IMR-90 (cell line): ENCODE results near the gene PELI1. TPM values are rescaled to one million over a fixed set of nuclear protein-coding genes. Genes with fewer than 3 reads are reported as not detected.

Experiments
- ATAC-seq: fragments of 200-7000 bp; cut with Tn5 transposase; 2 replicates; pipeline ENCODE4 v1.9.1; 2020; ENCODE audit warnings: low read depth, mild to moderate bottlenecking, moderate library complexity
- BruUV-seq: library from RNA; stranded (reverse); fragments of 400-500 nt; replicated peaks from 2 replicates; lab custom pipeline; 2021; lab: Mats Ljungman, UMichigan
- CTCF ChIA-PET: fragments of 300-600 bp; formaldehyde crosslinking; extraction: SDS; loops from one replicate; lab custom pipeline; 2021; ENCODE audit warnings: antibody characterized with exemption; lab: Yijun Ruan, JAX
- POLR2A ChIA-PET: fragments of 300-600 bp; sonication (Branson Sonifier 250); formaldehyde crosslinking; loops from one replicate; lab custom pipeline; 2022; ENCODE audit warnings: antibody characterized with exemption; ENCODE audit not compliant: unreplicated experiment; lab: Charles Lee
- DNase-seq: peaks from one replicate; pipeline ENCODE4 v3.0.0; 2013
- H2AFZ ChIP-seq: replicated peaks from 2 replicates; pipeline ENCODE3; 2013; ENCODE audit warnings: low read length, mild to moderate bottlenecking; ENCODE audit not compliant: poor library complexity
- H2AK5ac ChIP-seq: 2 replicates; pipeline ENCODE4 v1.6.1; 2013; ENCODE audit warnings: low read depth, low read length, inconsistent platforms
- H2AK9ac ChIP-seq: replicated peaks from 2 replicates; pipeline ENCODE3; 2013; ENCODE audit warnings: mild to moderate bottlenecking, low read depth, low read length, moderate library complexity; ENCODE audit not compliant: poor library complexity
- H2BK120ac ChIP-seq: 2 replicates; pipeline ENCODE4 v1.6.1; 2013; ENCODE audit warnings: low read depth, low read length, inconsistent platforms
- H2BK15ac ChIP-seq: 3 replicates; pipeline ENCODE4 v1.6.1; 2013; ENCODE audit warnings: low read depth, low read length, inconsistent platforms
- H2BK20ac ChIP-seq: 2 replicates; pipeline ENCODE4 v1.6.1; 2013; ENCODE audit warnings: low read depth, mild to moderate bottlenecking, inconsistent platforms, low read length, moderate library complexity
- H2BK5ac ChIP-seq: 2 replicates; pipeline ENCODE4 v1.6.1; 2013; ENCODE audit warnings: mild to moderate bottlenecking, low read depth, low read length, inconsistent platforms; ENCODE audit not compliant: poor library complexity, severe bottlenecking
- H3K14ac ChIP-seq: replicated peaks from 2 replicates; pipeline ENCODE4 v1.6.1; 2013; ENCODE audit warnings: low read depth, low read length, inconsistent platforms
- H3K18ac ChIP-seq: 2 replicates; pipeline ENCODE4 v1.6.1; 2013; ENCODE audit warnings: low read depth, low read length, control low read depth
- H3K23ac ChIP-seq: 2 replicates; pipeline ENCODE4 v1.6.1; 2013; ENCODE audit warnings: low read depth, low read length, inconsistent platforms
- H3K27ac ChIP-seq: 2 replicates; pipeline ENCODE4 v1.5.1; 2013; ENCODE audit warnings: mild to moderate bottlenecking, control low read depth, low read length; ENCODE audit not compliant: insufficient read depth
- H3K27me3 ChIP-seq: 2 replicates; pipeline ENCODE4 v1.6.1; 2013; ENCODE audit warnings: low read length; ENCODE audit not compliant: control insufficient read depth, insufficient read depth
- H3K36me3 ChIP-seq: 2 replicates; pipeline ENCODE4 v1.6.1; 2013; ENCODE audit warnings: low read length, mixed read lengths; ENCODE audit not compliant: control insufficient read depth, insufficient read depth
- H3K4ac ChIP-seq: 2 replicates; pipeline ENCODE4 v1.6.1; 2013; ENCODE audit warnings: low read depth, low read length, inconsistent platforms
- H3K4me1 ChIP-seq: 2 replicates; pipeline ENCODE4 v1.6.1; 2013; ENCODE audit warnings: low read length, mixed read lengths; ENCODE audit not compliant: control insufficient read depth, insufficient read depth
- H3K4me2 ChIP-seq: 2 replicates; pipeline ENCODE4 v1.6.1; 2013; ENCODE audit warnings: low read depth, mild to moderate bottlenecking, control low read depth, low read length, moderate library complexity
- H3K4me3 ChIP-seq: 2 replicates; pipeline ENCODE4 v1.5.1; 2013; ENCODE audit warnings: low read depth, mild to moderate bottlenecking, control low read depth, low read length, moderate library complexity; ENCODE audit not compliant: insufficient read depth
- H3K56ac ChIP-seq: 2 replicates; pipeline ENCODE4 v1.6.1; 2013; ENCODE audit warnings: low read length, inconsistent platforms; ENCODE audit not compliant: insufficient read depth; ENCODE audit errors: extremely low read depth
- H3K79me1 ChIP-seq, 2 experiments: 2 replicates each; pipeline ENCODE4 v1.6.1; 2013; ENCODE audit warnings: low read length in 2 of 2, inconsistent platforms in 1 of 2, low read depth in 1 of 2
- H3K9ac ChIP-seq: 2 replicates; pipeline ENCODE4 v1.6.1; 2013; ENCODE audit warnings: low read depth, low read length, control low read depth
- H3K9me1 ChIP-seq: 2 replicates; pipeline ENCODE4 v1.6.1; 2013; ENCODE audit warnings: low read length, inconsistent platforms; ENCODE audit not compliant: insufficient read depth
- H3K9me3 ChIP-seq: 2 replicates; pipeline ENCODE4 v1.6.1; 2013; ENCODE audit warnings: low read length; ENCODE audit not compliant: control insufficient read depth, insufficient read depth
- H4K20me1 ChIP-seq: 2 replicates; pipeline ENCODE4 v1.6.1; 2013; ENCODE audit warnings: low read length, inconsistent platforms; ENCODE audit not compliant: insufficient read depth
- H4K5ac ChIP-seq: 2 replicates; pipeline ENCODE4 v1.6.1; 2013; ENCODE audit warnings: mild to moderate bottlenecking, low read depth, low read length, control low read depth
- H4K8ac ChIP-seq, 2 experiments: 2 replicates each; pipeline ENCODE4 v1.6.1; 2013; ENCODE audit warnings: low read depth in 2 of 2, low read length in 2 of 2, control low read depth in 1 of 2, inconsistent platforms in 1 of 2
- H4K91ac ChIP-seq: 2 replicates; pipeline ENCODE4 v1.6.1; 2013; ENCODE audit warnings: low read depth, low read length, inconsistent platforms; ENCODE audit not compliant: insufficient read depth
- BHLHE40 ChIP-seq: fragments of 150-350 bp; IDR thresholded peaks from 2 replicates; pipeline ENCODE4 v1.6.1; 2016; ENCODE audit warnings: mild to moderate bottlenecking, low read depth, low read length
- CHD1 ChIP-seq: IDR thresholded peaks from 2 replicates; pipeline ENCODE4 v1.6.1; 2012; ENCODE audit warnings: low read depth, low read length, improper control_type of control experiment
- FOS ChIP-seq: fragments of 150-350 bp; IDR thresholded peaks from 2 replicates; pipeline ENCODE4 v1.6.1; 2016; ENCODE audit warnings: low read depth, low read length
- MAZ ChIP-seq: IDR thresholded peaks from 2 replicates; pipeline ENCODE4 v1.6.1; 2012; ENCODE audit warnings: low read depth, mild to moderate bottlenecking, low read length, improper control_type of control experiment, moderate library complexity, borderline replicate concordance
- MXI1 ChIP-seq: IDR thresholded peaks from 2 replicates; pipeline ENCODE4 v1.6.1; 2012; ENCODE audit warnings: low read depth, mild to moderate bottlenecking, low read length, moderate library complexity, borderline replicate concordance
- NFE2L2 ChIP-seq: fragments of 150-350 bp; IDR thresholded peaks from 2 replicates; pipeline ENCODE4 v1.6.1; 2016; ENCODE audit warnings: low read depth, mild to moderate bottlenecking, low read length
- RAD21 ChIP-seq: IDR thresholded peaks from 2 replicates; pipeline ENCODE4 v1.6.1; 2012; ENCODE audit warnings: low read length, improper control_type of control experiment
- RFX5 ChIP-seq: IDR thresholded peaks from 2 replicates; pipeline ENCODE4 v1.8.0; 2012; ENCODE audit warnings: low read depth, mild to moderate bottlenecking, low read length, moderate library complexity
- SMC3 ChIP-seq: fragments of 150-350 bp; IDR thresholded peaks from 2 replicates; pipeline ENCODE4 v1.6.1; 2016; ENCODE audit warnings: low read depth, mild to moderate bottlenecking, antibody characterized with exemption, low read length, moderate library complexity
- dilution Hi-C: fragments of 300-500 bp; cut with HindIII; formaldehyde crosslinking; loops from one replicate; pipeline ENCODE4 v1.14.3; 2018; ENCODE audit warnings: low sequenced_read_pairs; ENCODE audit not compliant: unreplicated experiment
- in situ Hi-C: fragments of 300-500 bp; cut with MboI; formaldehyde crosslinking; loops from 3 replicates; pipeline ENCODE4 v1.14.3; 2019; ENCODE audit warnings: low sequenced_read_pairs, inconsistent platforms, mixed read lengths
- intact Hi-C: fragments of 100-400 bp; cut with micrococcal nuclease; formaldehyde crosslinking; loops from 2 replicates; pipeline ENCODE4 v1.10.0; 2022
- polyA plus RNA-seq, 3 experiments: library from polyadenylated mRNA; depleted of rRNA; stranded (reverse); fragments of >200 nt; gene quantifications; 2 replicates each; pipeline ENCODE4 v1.2.3, GENCODE V29; 2012; ENCODE audit warnings: low replicate concordance in 1 of 3
- total RNA-seq: library from RNA; depleted of rRNA; stranded (reverse); fragments of >200 nt; gene quantifications from 2 replicates; pipeline ENCODE4 v1.2.3, GENCODE V29; 2012
- TF ChIP-seq, protein P1 (sequence below): fragments of 150-350 bp; IDR thresholded peaks from 2 replicates; pipeline ENCODE4 v1.6.1; 2016; ENCODE audit warnings: low read depth, mild to moderate bottlenecking, low read length, moderate library complexity, borderline replicate concordance

PELI1 gene
- total and polyA plus RNA-seq, 2 of the 4 experiments (the other 2 are of a cell fraction), result 2.2 to 2.5 TPM

DNA sequence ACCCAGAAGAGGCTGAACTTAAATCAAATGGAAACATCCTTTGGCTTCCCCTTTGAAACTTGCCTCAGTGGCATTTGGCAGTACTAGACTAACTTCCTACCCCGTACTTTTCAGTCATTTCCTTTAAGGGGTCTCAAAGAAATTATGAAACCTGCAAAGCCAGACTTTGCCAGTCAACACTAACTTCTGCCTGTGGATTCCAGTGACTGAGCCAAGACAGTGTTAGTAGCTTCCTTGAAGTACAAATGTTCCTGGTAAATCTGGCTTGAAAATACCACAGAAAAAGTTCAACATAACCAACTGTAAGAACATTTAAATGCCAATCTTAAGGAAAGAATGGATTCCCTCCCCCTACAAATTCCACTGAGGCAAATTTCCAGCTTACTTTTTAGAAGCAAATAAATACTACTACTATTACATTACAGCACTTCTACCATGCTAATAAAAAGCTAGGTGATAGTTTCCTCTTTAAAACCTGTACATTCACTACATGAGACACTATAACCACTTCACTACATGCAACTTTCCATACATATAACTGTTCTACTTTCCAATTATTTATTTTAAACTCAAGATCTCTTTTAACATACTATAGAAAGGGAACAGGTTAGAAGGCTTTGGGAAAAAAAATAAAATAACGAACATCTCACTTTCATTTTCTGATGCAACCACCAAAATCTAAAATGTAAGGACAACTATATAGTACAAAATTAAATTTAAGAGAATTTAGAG is 2.4 kb downstream of the PELI1 start (continued):
- no peak for TF ChIP-seq NFE2L2

DNA sequence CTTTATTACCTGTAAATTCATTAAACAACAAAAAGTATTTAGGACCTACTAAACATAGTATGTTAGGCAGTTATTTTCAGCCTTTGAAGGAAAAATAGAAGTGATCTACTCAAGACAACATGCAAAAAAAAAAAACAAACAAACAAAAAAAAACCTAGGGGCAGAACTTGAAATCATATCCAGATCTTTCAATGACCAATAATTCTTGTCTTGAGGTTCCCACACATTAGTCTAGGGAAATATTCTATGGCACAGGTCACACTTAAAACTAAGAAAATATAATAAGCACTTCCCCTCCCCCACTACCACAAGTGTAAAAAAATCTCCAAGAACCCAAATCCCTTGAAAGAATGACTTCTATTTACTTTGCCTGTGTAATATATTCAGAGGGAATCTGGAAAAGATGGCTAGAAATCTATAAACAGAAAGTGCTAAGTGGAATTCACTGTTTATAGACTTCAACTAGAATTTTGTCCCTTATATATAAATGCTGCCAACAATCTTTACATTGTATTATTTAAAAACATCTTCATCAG is 3.5 kb downstream of the PELI1 start:
- no peak overlapping the region for H2AK9ac ChIP-seq
- no peak overlapping the region for H2BK20ac ChIP-seq
- no peak overlapping the region for H2BK15ac ChIP-seq
- H3K4ac ChIP-seq, result no peak overlapping the region
- ChIA-PET POLR2A (no interaction called here), CTCF (no interaction called here)
- H3K23ac ChIP-seq, result no peak overlapping the region
- no peak overlapping the region for H3K4me3 ChIP-seq
- in situ Hi-C loops, result no loop called here
- H3K4me1 ChIP-seq, result no peaks in the 10 kb centered on the region
- H4K91ac ChIP-seq, result no peak overlapping the region
- no peak overlapping the region for H4K5ac ChIP-seq
- no peak overlapping the region for H2BK120ac ChIP-seq
- no peaks in the 10 kb centered on the region for H4K20me1 ChIP-seq
- H3K79me1 ChIP-seq, result peaks cover 0 to 6% of the 10 kb centered on the region in 2 experiments; a peak in 1 of 4 replicates
- no peak overlapping the region for H3K18ac ChIP-seq
- no peak for ATAC-seq
- H3K56ac ChIP-seq, result no peak overlapping the region
- no peak overlapping the region for H3K14ac ChIP-seq
- H2AK5ac ChIP-seq, result no peak overlapping the region
- no peak overlapping the region for H3K9ac ChIP-seq
- no peak overlapping the region for H3K27ac ChIP-seq
- no peak overlapping the region for H3K4me2 ChIP-seq
- no peak overlapping the region for H4K8ac ChIP-seq
- H3K27me3 ChIP-seq, result peaks cover 1% of the 10 kb centered on the region
- BruUV-seq, result no TSS peak
- H3K9me3 ChIP-seq, result no peaks in the 10 kb centered on the region
- no peak for DNase-seq
- peaks cover 3% of the 10 kb centered on the region; the same call in 1 of the 2 replicates for H3K9me1 ChIP-seq
- intact Hi-C loops, result loop anchor here (5.0 to 10.0 kb wide), 3 partner anchors 172 to 724 kb away; no protein-coding TSS in a partner anchor
- dilution Hi-C loops, result no loop called here
- TF ChIP-seq CHD1, result no peak
- TF ChIP-seq, protein P1, sequence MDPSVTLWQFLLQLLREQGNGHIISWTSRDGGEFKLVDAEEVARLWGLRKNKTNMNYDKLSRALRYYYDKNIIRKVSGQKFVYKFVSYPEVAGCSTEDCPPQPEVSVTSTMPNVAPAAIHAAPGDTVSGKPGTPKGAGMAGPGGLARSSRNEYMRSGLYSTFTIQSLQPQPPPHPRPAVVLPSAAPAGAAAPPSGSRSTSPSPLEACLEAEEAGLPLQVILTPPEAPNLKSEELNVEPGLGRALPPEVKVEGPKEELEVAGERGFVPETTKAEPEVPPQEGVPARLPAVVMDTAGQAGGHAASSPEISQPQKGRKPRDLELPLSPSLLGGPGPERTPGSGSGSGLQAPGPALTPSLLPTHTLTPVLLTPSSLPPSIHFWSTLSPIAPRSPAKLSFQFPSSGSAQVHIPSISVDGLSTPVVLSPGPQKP, result no peak
- TF ChIP-seq MXI1, result no peak
- TF ChIP-seq NFE2L2, result no peak
- no peak for TF ChIP-seq MAZ
- TF ChIP-seq RAD21, result no peak
- no peak for TF ChIP-seq SMC3
- TF ChIP-seq RFX5, result no peak
- TF ChIP-seq FOS, result no peak
- TF ChIP-seq BHLHE40, result no peak
- H3K36me3 ChIP-seq, result no peaks in the 10 kb centered on the region
- no peak overlapping the region for H2BK5ac ChIP-seq
- H2AFZ ChIP-seq, result no peak overlapping the region
